ENCODE results near the gene GRIN2A.

The GRIN2A gene

DNA sequence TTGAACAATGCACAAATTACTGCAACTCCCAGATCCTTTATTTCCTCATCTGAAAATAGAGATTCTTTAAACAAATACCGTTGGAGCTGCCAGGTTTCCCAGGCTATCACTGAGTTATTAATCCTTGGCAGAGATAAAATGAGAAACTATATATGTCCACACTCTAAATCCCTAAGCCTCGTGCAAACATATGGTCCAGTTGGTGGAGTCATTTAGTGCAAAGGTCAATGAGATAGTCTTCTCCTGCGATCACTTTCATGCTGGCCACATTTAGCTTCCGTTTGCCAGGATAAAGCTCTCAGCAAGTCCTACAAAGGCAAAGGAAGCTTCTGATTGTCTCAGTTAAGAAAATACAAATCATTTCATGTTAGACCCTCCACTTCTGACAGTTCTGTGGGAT lies 11.0 kb downstream of the GRIN2A start:
- TF ChIP-seq ZFX (IDR thresholded peaks at IDR 0.05; ENCODE audit: borderline replicate concordance), result no peak
- TF ChIP-seq, protein P1, sequence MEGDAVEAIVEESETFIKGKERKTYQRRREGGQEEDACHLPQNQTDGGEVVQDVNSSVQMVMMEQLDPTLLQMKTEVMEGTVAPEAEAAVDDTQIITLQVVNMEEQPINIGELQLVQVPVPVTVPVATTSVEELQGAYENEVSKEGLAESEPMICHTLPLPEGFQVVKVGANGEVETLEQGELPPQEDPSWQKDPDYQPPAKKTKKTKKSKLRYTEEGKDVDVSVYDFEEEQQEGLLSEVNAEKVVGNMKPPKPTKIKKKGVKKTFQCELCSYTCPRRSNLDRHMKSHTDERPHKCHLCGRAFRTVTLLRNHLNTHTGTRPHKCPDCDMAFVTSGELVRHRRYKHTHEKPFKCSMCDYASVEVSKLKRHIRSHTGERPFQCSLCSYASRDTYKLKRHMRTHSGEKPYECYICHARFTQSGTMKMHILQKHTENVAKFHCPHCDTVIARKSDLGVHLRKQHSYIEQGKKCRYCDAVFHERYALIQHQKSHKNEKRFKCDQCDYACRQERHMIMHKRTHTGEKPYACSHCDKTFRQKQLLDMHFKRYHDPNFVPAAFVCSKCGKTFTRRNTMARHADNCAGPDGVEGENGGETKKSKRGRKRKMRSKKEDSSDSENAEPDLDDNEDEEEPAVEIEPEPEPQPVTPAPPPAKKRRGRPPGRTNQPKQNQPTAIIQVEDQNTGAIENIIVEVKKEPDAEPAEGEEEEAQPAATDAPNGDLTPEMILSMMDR (IDR thresholded peaks at IDR 0.05), result no peak

DNA sequence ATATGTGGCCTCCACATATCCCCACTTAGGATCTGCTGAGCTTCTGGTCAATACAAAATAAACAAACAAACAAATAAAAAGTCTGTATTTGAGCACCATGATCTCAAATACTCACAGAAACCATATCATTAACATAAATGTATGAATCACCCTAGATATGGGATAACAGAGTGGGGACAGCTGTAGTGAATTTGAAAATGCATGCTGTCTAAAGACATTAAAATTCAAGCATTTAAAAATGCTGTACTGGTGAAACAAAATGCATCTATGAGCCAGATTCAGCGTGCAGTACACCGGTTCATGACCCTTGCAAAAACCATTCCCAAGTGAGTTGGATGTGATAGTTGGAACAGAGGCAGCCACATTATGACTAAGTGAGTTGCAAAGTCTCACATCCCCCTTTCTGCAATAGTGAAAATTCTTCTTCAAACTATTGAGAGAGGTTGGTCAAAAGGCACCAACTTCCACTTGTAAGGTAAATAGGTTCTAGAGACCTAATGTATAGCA lies 12.3 kb downstream of the GRIN2A start:
- TF ChIP-seq ZFX (IDR thresholded peaks at IDR 0.05; ENCODE audit: borderline replicate concordance), result no peak
- TF ChIP-seq, protein P1 (IDR thresholded peaks at IDR 0.05), result no peak
- no peak overlapping the region for H3K27ac ChIP-seq

More for the DNA sequence above, 11.0 kb downstream of the GRIN2A start:
- no peak overlapping the region for H3K27ac ChIP-seq

DNA sequence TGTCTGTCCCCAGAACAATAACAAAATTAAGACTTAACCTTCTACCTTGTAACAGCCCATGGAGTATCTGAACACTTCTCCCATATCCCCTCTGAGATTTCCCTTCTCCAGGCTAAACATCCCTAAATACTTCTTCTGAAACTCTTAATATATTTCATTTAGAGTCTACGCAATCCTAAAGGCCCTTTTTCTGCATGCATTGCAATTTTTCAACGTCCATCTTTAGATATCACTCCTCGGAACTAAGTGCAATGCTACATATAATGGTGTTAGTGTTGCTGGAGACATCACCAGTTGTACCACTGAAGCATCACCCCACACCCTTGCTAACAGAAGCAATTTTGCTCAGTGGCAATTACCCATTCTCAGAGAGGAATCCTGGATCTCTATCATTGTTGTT lies 13.2 kb downstream of the GRIN2A start:
- no peak overlapping the region for H3K27ac ChIP-seq
- no peak for TF ChIP-seq ZFX (IDR thresholded peaks at IDR 0.05; ENCODE audit: borderline replicate concordance)
- TF ChIP-seq, protein P1 (IDR thresholded peaks at IDR 0.05), result no peak

DNA sequence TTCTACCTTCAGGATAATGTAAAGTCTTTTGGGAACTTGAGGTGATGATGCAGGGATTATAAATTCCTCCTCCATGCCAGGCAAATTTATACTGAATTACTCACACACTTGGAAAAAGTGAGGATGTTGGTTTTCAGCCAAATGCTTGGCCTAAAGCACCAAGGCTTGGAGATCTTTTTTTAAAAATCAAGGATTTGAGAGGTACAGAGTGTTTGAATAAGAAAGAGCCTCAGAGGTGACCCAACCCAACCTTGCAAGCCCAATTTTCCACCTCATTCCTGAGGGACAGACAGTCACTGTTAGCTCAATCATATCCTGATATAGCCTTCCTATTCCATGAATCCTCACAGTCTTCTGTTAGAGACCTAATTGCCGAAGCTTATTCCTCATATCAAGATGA lies 14.0 kb downstream of the GRIN2A start:
- no peak overlapping the region for H3K27ac ChIP-seq
- TF ChIP-seq ZFX (IDR thresholded peaks at IDR 0.05; ENCODE audit: borderline replicate concordance), result no peak

DNA sequence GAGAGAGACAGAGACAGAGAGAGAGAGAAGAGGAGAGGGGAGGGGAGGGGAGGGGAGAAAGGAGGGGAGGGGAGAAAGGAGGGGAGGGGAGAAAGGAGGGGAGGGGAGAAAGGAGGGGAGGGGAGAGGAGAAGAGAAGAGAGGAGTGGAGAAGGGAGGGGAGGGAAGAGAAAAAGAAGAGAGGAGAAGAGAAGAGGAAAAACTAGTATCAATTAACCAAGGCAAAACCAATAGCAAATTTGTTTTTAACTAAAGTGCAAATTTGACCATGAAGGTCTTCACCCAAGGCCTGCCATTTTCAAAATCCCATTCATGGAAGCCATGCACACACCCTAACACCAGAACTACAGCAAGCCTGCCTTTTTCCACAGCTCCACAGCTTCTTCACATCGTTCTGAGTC lies 16.6 kb downstream of the GRIN2A start:
- no peak overlapping the region for H3K27ac ChIP-seq
- TF ChIP-seq, protein P1 (IDR thresholded peaks at IDR 0.05), result no peak
- TF ChIP-seq ZFX (IDR thresholded peaks at IDR 0.05; ENCODE audit: borderline replicate concordance), result no peak

DNA sequence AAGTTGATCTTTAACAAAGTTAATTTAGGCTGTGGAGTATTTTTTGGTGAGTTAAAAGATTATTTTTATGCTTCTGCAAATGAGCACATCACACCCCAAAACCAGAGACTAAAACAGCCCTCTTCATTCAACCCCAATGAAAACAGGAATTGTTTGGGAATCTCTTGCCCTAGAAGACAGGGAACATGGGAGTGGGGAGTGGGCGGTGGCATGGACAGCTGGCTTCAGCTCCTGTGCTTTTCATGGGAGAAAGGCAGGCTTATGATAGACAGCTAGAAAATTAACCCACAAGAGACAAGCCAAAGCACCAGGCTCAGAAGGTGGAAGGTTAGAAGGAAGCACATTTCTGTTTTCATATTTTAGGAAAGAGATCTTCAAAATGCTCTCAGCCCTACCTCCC lies 19.2 kb downstream of the GRIN2A start:
- no peak overlapping the region for H3K27ac ChIP-seq
- TF ChIP-seq, protein P1 (IDR thresholded peaks at IDR 0.05), result no peak
- TF ChIP-seq ZFX (IDR thresholded peaks at IDR 0.05; ENCODE audit: borderline replicate concordance), result no peak

DNA sequence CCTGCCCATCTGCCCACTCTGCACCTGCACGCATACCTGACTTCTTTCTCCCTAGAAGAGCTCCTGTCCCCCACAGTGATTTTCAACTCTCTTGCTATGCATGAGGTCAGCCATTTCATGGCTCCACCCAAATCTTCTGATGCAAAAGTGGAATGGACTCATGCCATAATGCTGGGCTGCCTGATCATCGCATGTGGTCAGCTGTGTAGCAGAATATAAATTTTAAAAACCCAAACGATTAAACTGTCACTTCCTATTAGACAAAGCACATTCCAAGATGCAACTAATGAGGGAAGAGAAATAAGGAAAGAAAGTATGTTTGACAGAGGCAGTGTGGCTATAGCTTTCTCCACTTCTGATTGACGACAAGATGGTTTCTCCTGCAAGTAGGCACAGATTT lies 26.1 kb downstream of the GRIN2A start:
- TF ChIP-seq, protein P1 (IDR thresholded peaks at IDR 0.05), result no peak
- no peak for TF ChIP-seq ZFX (IDR thresholded peaks at IDR 0.05; ENCODE audit: borderline replicate concordance)
- H3K27ac ChIP-seq, result no peak overlapping the region

DNA sequence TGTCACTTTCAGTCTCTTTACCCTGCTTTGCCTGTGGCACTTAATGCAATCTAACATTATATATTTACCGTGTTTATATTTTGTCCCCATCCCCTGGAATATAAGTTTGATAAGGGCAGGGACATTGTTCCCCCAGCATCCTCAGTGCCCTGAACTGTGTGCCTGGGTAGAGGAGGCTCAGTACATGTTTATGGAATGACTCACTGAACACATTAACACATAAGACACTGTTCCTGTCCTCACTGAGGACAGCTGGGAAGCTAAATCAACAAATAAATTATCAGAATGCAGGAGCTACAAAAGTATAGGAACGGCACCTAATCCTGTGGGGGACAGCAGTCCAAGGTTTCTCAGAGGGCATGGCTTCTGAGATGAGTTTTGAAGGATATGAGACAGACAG lies 27.8 kb downstream of the GRIN2A start:
- H3K27ac ChIP-seq, result no peak overlapping the region
- no peak for TF ChIP-seq ZFX (IDR thresholded peaks at IDR 0.05; ENCODE audit: borderline replicate concordance)
- TF ChIP-seq, protein P1 (IDR thresholded peaks at IDR 0.05), result no peak
